ENCODE measurements around the gene KCNJ15.

KCNJ15 gene

DNA sequence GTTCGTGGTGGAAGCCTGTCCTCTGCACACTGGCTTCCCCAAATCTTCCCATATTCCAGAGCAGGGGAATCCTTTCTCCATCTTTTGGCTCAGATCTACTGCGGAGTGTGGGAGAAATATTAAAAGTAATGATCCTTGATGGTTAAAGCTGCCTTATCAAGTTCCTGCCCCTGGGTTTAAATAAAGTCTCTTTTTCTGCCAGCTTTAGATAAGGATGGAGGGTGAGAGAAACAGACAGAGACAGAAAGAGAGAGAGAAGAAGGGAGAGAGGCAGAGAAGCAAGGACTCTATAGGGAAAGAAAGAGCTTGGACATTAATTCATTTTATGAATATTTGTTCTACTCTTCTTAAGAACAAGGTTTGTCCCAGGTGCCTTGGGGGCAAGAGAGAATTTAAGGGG is 98.0 kb downstream of the KCNJ15 start:
- no peak for DNase-seq (ENCODE audit: low read depth, low spot score)

DNA sequence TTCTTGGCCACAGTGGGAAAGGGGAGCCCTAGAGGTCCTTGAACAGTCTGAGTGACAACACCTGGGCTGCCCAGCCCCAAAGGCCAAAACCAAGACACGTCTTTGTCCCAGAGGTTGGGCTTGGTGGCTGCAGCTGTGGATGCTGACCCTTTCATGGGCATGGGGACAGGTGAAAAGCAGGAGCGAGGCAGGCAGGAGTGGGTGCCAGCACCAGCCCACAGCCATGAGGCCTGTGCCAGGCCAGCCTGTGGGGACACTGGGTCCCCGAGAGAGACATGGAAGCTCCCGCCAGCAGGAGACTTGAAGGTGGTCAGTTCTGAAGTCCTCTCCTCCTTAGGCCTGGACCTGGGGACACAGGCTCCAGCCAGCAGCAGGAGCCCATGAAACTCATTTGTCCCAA is 98.6 kb downstream of the KCNJ15 start:
- DNase-seq (ENCODE audit: low read depth, low spot score): no peak

GRCh38 chr21:38355992-38356781 is 99.4 kb downstream of the KCNJ15 start:
- peak; percentile 25 for DNase-seq (ENCODE audit: low read depth, low spot score)
